Body of pancreas (tissue), 4 donors: ENCODE measurements around the gene MED13L.

Experiments used
- POLR2A ChIP-seq, 3 donors: fragments of 450-650 bp; IDR thresholded peaks; one replicate each; pipeline ENCODE4 v1.6.1; 2016; ENCODE audit warnings: antibody characterized with exemption in 3 of 3, mild to moderate bottlenecking in 2 of 3
- TF ChIP-seq, protein P1 (sequence below), 7 experiments: fragments of 450-650 bp in 4 of 7; fragments of 200-600 bp in 3 of 7; sonication (generic) in 3 of 7; IDR thresholded peaks; one replicate each; pipeline ENCODE4 v1.5.1; 2016 to 2019; ENCODE audit warnings: antibody characterized with exemption in 7 of 7

- TF ChIP-seq POLR2A (IDR thresholded peaks at IDR 0.05), result no peak
- TF ChIP-seq, protein P1, sequence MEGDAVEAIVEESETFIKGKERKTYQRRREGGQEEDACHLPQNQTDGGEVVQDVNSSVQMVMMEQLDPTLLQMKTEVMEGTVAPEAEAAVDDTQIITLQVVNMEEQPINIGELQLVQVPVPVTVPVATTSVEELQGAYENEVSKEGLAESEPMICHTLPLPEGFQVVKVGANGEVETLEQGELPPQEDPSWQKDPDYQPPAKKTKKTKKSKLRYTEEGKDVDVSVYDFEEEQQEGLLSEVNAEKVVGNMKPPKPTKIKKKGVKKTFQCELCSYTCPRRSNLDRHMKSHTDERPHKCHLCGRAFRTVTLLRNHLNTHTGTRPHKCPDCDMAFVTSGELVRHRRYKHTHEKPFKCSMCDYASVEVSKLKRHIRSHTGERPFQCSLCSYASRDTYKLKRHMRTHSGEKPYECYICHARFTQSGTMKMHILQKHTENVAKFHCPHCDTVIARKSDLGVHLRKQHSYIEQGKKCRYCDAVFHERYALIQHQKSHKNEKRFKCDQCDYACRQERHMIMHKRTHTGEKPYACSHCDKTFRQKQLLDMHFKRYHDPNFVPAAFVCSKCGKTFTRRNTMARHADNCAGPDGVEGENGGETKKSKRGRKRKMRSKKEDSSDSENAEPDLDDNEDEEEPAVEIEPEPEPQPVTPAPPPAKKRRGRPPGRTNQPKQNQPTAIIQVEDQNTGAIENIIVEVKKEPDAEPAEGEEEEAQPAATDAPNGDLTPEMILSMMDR (IDR thresholded peaks at IDR 0.05), result no peak
Measured at GRCh38 chr12:116199160-116199706, 78.3 kb downstream of the MED13L start.
